Hepatocyte (in vitro differentiated cells): ENCODE data around the gene FAM3D.

Experiments used
- CTCF ChIP-seq: fragments of 200-600 bp; sonication (generic); IDR thresholded peaks from 2 replicates; pipeline ENCODE4 v1.5.1; 2016; ENCODE audit warnings: antibody characterized with exemption, mild to moderate bottlenecking; ENCODE audit not compliant: poor library complexity
- EZH2phosphoT487 ChIP-seq: fragments of 200-600 bp; sonication (generic); IDR thresholded peaks from one replicate; pipeline ENCODE4 v1.6.1; 2018; ENCODE audit warnings: antibody characterized with exemption, mild to moderate bottlenecking, low read depth, moderate library complexity; ENCODE audit not compliant: unreplicated experiment, severe bottlenecking

GRCh38 chr3:58630076-58630709 is 36.4 kb downstream of the FAM3D start:
- peak; percentile 89 for TF ChIP-seq CTCF
- no peak for TF ChIP-seq EZH2phosphoT487
